ENCODE data around the gene SLC25A33. TPM values are rescaled to one million over a fixed set of nuclear protein-coding genes. Genes with fewer than 3 reads are reported as not detected.

SLC25A33 gene
- total RNA-seq, 1 donor from 2014 or later = 6.4 TPM

DNA sequence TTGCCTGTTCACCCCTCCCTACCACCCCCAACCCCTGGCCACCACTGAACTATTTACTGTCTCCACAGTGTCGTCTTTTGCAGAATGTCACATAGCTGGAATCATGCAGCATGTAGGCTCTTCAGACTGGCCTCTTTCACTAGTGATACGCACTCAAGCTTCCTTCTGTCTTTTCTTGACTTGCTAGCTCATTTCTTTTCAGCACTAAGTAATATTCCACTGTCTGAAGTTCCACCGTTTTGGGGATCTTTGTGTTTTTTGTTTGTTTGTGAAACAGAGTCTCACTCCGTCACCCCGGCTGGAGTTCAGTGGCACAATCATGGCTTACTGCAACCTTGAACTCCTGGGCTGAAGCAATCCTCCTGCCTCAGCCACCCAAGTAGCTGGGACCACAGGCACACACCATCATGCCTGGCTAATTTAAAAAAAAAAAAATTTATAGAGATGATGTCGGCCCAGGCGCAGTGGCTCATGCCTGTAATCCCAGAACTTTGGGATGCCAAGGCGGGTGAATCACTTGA, 43.4 kb upstream of the SLC25A33 start:
- TF ChIP-seq POLR2A (IDR thresholded peaks at IDR 0.05) = no peak
- no peak for TF ChIP-seq POLR2AphosphoS5 (IDR thresholded peaks at IDR 0.05; ENCODE audit: insufficient read depth in 1 of 2, low read depth in 1 of 2)
- no peak for TF ChIP-seq CTCF (IDR thresholded peaks at IDR 0.05)
- Histone ChIP-seq H3K27ac (no peak overlapping the region), H3K4me3 (no peak overlapping the region), H3K9me3 (no peaks in the 10 kb centered on the region), H3K4me1 (peaks cover 11% of the 10 kb centered on the region), H3K27me3 (no peaks in the 10 kb centered on the region), H3K36me3 (no peaks in the 10 kb centered on the region)
- intact Hi-C loops (cut with DNase I) = loop anchor here (5.0 kb wide), 1 partner anchor 76 kb away; no protein-coding TSS in a partner anchor
- DNase-seq (ENCODE audit: extremely low spot score in 2 of 2) = no peak

GRCh38 chr1:9500756-9501754, 38.2 kb upstream of the SLC25A33 start:
- no peak for DNase-seq (ENCODE audit: extremely low spot score in 2 of 2)
- TF ChIP-seq CTCF (IDR thresholded peaks at IDR 0.05) (no peak), POLR2A (IDR thresholded peaks at IDR 0.05) (no peak), POLR2AphosphoS5 (IDR thresholded peaks at IDR 0.05; ENCODE audit: insufficient read depth in 1 of 2, low read depth in 1 of 2) (no peak)
- Histone ChIP-seq H3K4me3 (no peak overlapping the region), H3K9me3 (no peaks in the 10 kb centered on the region), H3K4me1 (no peaks in the 10 kb centered on the region), H3K27ac (no peak overlapping the region), H3K27me3 (no peaks in the 10 kb centered on the region), H3K36me3 (no peaks in the 10 kb centered on the region)
- intact Hi-C loops (cut with DNase I) = no loop called here

DNA sequence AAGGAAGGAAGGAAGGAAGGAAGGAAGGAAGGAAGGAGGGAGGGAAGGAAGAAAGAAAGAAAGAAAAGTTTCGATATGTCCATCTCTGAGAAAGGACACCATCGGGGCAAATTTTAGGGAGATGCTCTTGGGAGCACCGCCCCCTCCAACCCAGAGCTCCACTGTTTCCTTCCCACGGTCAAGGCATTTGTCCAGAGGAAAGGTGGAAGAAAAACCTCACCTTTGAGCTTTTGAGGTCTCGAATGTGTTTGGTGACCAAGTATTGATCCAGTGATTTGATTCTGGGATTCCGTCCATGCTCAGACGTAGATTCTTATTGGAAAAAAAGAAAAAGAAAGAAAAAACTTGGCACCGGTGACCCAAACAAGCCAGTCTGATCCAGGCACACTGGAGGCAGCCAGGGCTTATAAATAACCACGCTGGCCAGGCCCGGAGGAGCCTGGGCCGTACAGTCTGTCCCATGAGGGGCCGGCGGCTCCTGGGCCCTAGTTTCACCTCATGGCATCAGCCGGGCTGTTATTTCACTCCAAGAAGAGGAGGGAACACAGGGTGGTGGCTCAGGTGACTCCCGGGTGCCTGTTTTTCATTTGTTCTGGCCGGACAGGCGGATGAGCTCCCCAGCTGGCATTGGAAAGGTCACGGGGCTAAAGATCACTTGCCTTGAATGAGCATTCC, 36.1 kb upstream of the SLC25A33 start:
- no peak for DNase-seq (ENCODE audit: extremely low spot score in 2 of 2)
- Histone ChIP-seq H3K9me3 (no peaks in the 10 kb centered on the region), H3K27ac (no peak overlapping the region), H3K36me3 (no peaks in the 10 kb centered on the region), H3K4me3 (no peak overlapping the region), H3K4me1 (no peaks in the 10 kb centered on the region), H3K27me3 (no peaks in the 10 kb centered on the region)
- TF ChIP-seq POLR2AphosphoS5 (IDR thresholded peaks at IDR 0.05; ENCODE audit: insufficient read depth in 1 of 2, low read depth in 1 of 2) = no peak
- TF ChIP-seq CTCF (IDR thresholded peaks at IDR 0.05) = no peak
- no peak for TF ChIP-seq POLR2A (IDR thresholded peaks at IDR 0.05)
- intact Hi-C loops (cut with DNase I) = no loop called here

DNA sequence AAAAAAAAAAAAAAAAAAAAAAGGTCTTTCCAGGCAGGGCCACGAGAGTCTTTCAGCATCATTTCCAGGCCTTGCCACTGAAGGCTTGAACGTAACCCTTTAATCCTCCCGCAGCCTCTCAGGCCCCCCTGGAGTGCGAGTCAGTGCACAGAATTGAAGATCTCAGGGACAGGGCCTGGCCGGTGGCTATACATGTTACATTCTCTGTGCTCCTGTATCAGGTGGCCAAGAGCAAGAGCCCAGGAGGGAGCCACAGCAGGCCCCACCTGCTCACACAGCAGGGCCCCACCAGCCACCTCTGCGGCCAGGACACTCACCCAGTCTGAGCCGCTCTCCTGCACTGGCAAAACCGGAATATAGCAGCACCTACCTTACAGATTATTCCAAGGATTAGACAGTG, 34.1 kb upstream of the SLC25A33 start:
- intact Hi-C loops (cut with DNase I) = no loop called here
- H3K4me3 ChIP-seq = no peak overlapping the region
- DNase-seq (ENCODE audit: extremely low spot score in 2 of 2) = no peak
- TF ChIP-seq POLR2A (IDR thresholded peaks at IDR 0.05) (no peak), POLR2AphosphoS5 (IDR thresholded peaks at IDR 0.05; ENCODE audit: insufficient read depth in 1 of 2, low read depth in 1 of 2) (no peak), CTCF (IDR thresholded peaks at IDR 0.05) (no peak)
- H3K4me1 ChIP-seq = no peaks in the 10 kb centered on the region
- no peaks in the 10 kb centered on the region for H3K27me3 ChIP-seq
- H3K27ac ChIP-seq = no peak overlapping the region
- H3K9me3 ChIP-seq = no peaks in the 10 kb centered on the region
- H3K36me3 ChIP-seq = no peaks in the 10 kb centered on the region
